DND-41 (cell line): Measurements from ENCODE around the gene SOX3.

Experiments
- ATAC-seq: fragments of 200-7000 bp; cut with Tn5 transposase; 3 replicates; pipeline ENCODE4 v1.9.1; 2021; ENCODE audit warnings: low read depth; ENCODE audit not compliant: insufficient read depth
- DNase-seq: peaks from one replicate; pipeline ENCODE4 v3.0.0-alpha.2; 2020
- H2AFZ ChIP-seq: 2 replicates; pipeline ENCODE4 v1.6.0; 2012; ENCODE audit warnings: low read depth, low read length
- H3K27ac ChIP-seq: 2 replicates; pipeline ENCODE4 v1.5.1; 2012; ENCODE audit warnings: low read length, inconsistent platforms
- H3K27me3 ChIP-seq: fragments of 200-600 bp; sonication (generic); 2 replicates; pipeline ENCODE4 v1.6.0; 2012; ENCODE audit warnings: low read length, mild to moderate bottlenecking, inconsistent platforms; ENCODE audit not compliant: insufficient read depth, poor library complexity
- H3K36me3 ChIP-seq: 2 replicates; pipeline ENCODE4 v1.5.1; 2012; ENCODE audit warnings: low read length, inconsistent platforms; ENCODE audit not compliant: insufficient read depth
- H3K4me1 ChIP-seq: 2 replicates; pipeline ENCODE4 v1.5.1; 2012; ENCODE audit warnings: mild to moderate bottlenecking, low read length; ENCODE audit not compliant: insufficient read depth
- H3K4me2 ChIP-seq: 2 replicates; pipeline ENCODE4 v1.6.0; 2012; ENCODE audit warnings: mild to moderate bottlenecking, moderate library complexity, low read length, inconsistent platforms; ENCODE audit not compliant: insufficient read depth
- H3K4me3 ChIP-seq, 2 experiments: fragments of 200-600 bp in 1 of 2; shearing (Covaris generic) in 1 of 2; 2 replicates each; pipeline ENCODE4 v1.5.1; 2012 to 2016; ENCODE audit warnings: inconsistent platforms in 2 of 2, low read length in 2 of 2, mild to moderate bottlenecking in 2 of 2, low read depth in 1 of 2, moderate library complexity in 1 of 2
- H3K79me2 ChIP-seq: 2 replicates; pipeline ENCODE4 v1.6.0; 2012; ENCODE audit warnings: low read length, inconsistent platforms; ENCODE audit not compliant: insufficient read depth
- H3K9ac ChIP-seq: 2 replicates; pipeline ENCODE4 v1.6.0; 2012; ENCODE audit warnings: low read depth, mild to moderate bottlenecking, inconsistent platforms, low read length, moderate library complexity
- H3K9me3 ChIP-seq: 2 replicates; pipeline ENCODE4 v1.5.1; 2012; ENCODE audit warnings: low read length, moderate library complexity, mild to moderate bottlenecking, inconsistent platforms; ENCODE audit not compliant: insufficient read depth, severe bottlenecking
- H4K20me1 ChIP-seq: 2 replicates; pipeline ENCODE4 v1.6.0; 2012; ENCODE audit warnings: low read length; ENCODE audit not compliant: insufficient read depth
- CTCF ChIP-seq: IDR thresholded peaks from 2 replicates; pipeline ENCODE4 v1.5.1; 2012; ENCODE audit warnings: borderline replicate concordance, low read length, moderate library complexity, mild to moderate bottlenecking; ENCODE audit not compliant: poor library complexity, severe bottlenecking; ENCODE audit errors: extremely low read depth
- EZH2 ChIP-seq: IDR thresholded peaks from 3 replicates; pipeline ENCODE4 v1.6.1; 2012; ENCODE audit warnings: borderline replicate concordance, low read depth, mild to moderate bottlenecking, moderate library complexity, low read length, inconsistent platforms; ENCODE audit not compliant: severe bottlenecking

Gene SOX3

GRCh38 chrX:140492066-140492994 lies 12.5 kb downstream of the SOX3 start:
- Histone ChIP-seq H3K9ac (no peak overlapping the region), H4K20me1 (no peaks in the 10 kb centered on the region), H3K4me1 (no peaks in the 10 kb centered on the region), H3K9me3 (no peaks in the 10 kb centered on the region), H3K4me2 (no peak overlapping the region), H3K79me2 (no peaks in the 10 kb centered on the region), H2AFZ (no peak overlapping the region), H3K4me3 (no peak overlapping the region), H3K36me3 (no peaks in the 10 kb centered on the region), H3K27me3 (no peaks in the 10 kb centered on the region), H3K27ac (no peak overlapping the region)
- ATAC-seq (no peak), DNase-seq (no peak)
- no peak for TF ChIP-seq EZH2
- TF ChIP-seq CTCF, result no peak

- no peaks in the 10 kb centered on the region for H3K36me3 ChIP-seq
- H3K27ac ChIP-seq, result no peak overlapping the region
- TF ChIP-seq EZH2 (no peak), CTCF (no peak)
- H3K4me2 ChIP-seq, result no peak overlapping the region
- H3K4me3 ChIP-seq, result no peak overlapping the region
- ATAC-seq (no peak), DNase-seq (no peak)
- no peaks in the 10 kb centered on the region for H4K20me1 ChIP-seq
- no peaks in the 10 kb centered on the region for H3K4me1 ChIP-seq
- H3K9ac ChIP-seq, result no peak overlapping the region
- no peaks in the 10 kb centered on the region for H3K9me3 ChIP-seq
- H3K79me2 ChIP-seq, result no peaks in the 10 kb centered on the region
- no peak overlapping the region for H2AFZ ChIP-seq
- H3K27me3 ChIP-seq, result no peaks in the 10 kb centered on the region
Observed at GRCh38 chrX:140480765-140481164, 24.1 kb downstream of the SOX3 start.

GRCh38 chrX:140477987-140478386 lies 26.9 kb downstream of the SOX3 start:
- Histone ChIP-seq H3K4me1 (no peaks in the 10 kb centered on the region), H3K9me3 (peaks cover 3% of the 10 kb centered on the region), H3K27ac (no peak overlapping the region), H2AFZ (no peak overlapping the region), H3K4me2 (no peak overlapping the region), H4K20me1 (no peaks in the 10 kb centered on the region), H3K9ac (no peak overlapping the region), H3K4me3 (no peak overlapping the region), H3K27me3 (no peaks in the 10 kb centered on the region), H3K36me3 (no peaks in the 10 kb centered on the region), H3K79me2 (no peaks in the 10 kb centered on the region)
- TF ChIP-seq CTCF (no peak), EZH2 (no peak)
- DNase-seq (no peak), ATAC-seq (no peak)
